Endothelial cell of umbilical vein (primary cell): ENCODE data around the gene ZBTB39. TPM values are rescaled to one million over a fixed set of nuclear protein-coding genes. Genes with fewer than 3 reads are reported as not detected.

Source experiments
- BruUV-seq: library from RNA; stranded (reverse); fragments of 400-500 nt; replicated peaks from 2 replicates; lab custom pipeline; 2021; lab: Mats Ljungman, UMichigan
- CTCF ChIA-PET: fragments of 300-600, 350-600 bp; sonication (Branson Sonifier 250); formaldehyde crosslinking; loops from one replicate; lab custom pipeline; 2021; ENCODE audit warnings: antibody characterized with exemption, inconsistent platforms; lab: Charles Lee
- POLR2A ChIA-PET: fragments of 300-600, 350-600 bp; sonication (Branson Sonifier 250); formaldehyde crosslinking; loops from one replicate; lab custom pipeline; 2021; ENCODE audit warnings: antibody characterized with exemption, inconsistent platforms; lab: Charles Lee
- DNase-seq: peaks from one replicate; pipeline ENCODE4 v3.0.0-alpha.2; 2011; ENCODE audit warnings: low read depth, low spot score
- FAIRE-seq: peaks from 2 replicates; lab custom pipeline; 2011; peaks lifted over from hg19 to GRCh38; lab: Jason Lieb, UNC
- H2AFZ ChIP-seq: 2 replicates; pipeline ENCODE4 v1.6.0; 2012; ENCODE audit warnings: low read depth, low read length, control low read depth, inconsistent platforms
- H3K27ac ChIP-seq: 2 replicates; pipeline ENCODE4 v1.5.1; 2011; ENCODE audit warnings: low read depth, mild to moderate bottlenecking, control low read depth, low read length, moderate library complexity; ENCODE audit not compliant: insufficient read depth
- H3K27me3 ChIP-seq, 2 experiments: 2 replicates each; pipeline versions ENCODE4 v1.6.0 to v1.6.1; 2011; ENCODE audit warnings: low read length in 2 of 2, mixed read lengths in 1 of 2; ENCODE audit not compliant: control insufficient read depth in 2 of 2, insufficient read depth in 2 of 2
- H3K36me3 ChIP-seq, 2 experiments: 2 replicates in 1 of 2; 3 replicates in 1 of 2; pipeline ENCODE4 v1.5.1; 2011; ENCODE audit warnings: low read length in 2 of 2, mild to moderate bottlenecking in 1 of 2, moderate library complexity in 1 of 2; ENCODE audit not compliant: control insufficient read depth in 2 of 2, insufficient read depth in 2 of 2; ENCODE audit errors: extremely low read depth in 1 of 2
- H3K4me1 ChIP-seq: 3 replicates; pipeline ENCODE4 v1.5.1; 2011; ENCODE audit warnings: mild to moderate bottlenecking, low read length; ENCODE audit not compliant: control insufficient read depth, insufficient read depth; ENCODE audit errors: extremely low read depth
- H3K4me2 ChIP-seq: 2 replicates; pipeline ENCODE4 v1.6.1; 2011; ENCODE audit warnings: low read length, control low read depth, mixed read lengths; ENCODE audit not compliant: insufficient read depth
- H3K4me3 ChIP-seq, 3 experiments: fragments of 200-600 bp in 1 of 3; sonication (generic), shearing (Covaris generic) in 1 of 3; replicated peaks in 1 of 3; 2 replicates each; pipeline ENCODE4 v1.5.1; 2011 to 2016; ENCODE audit warnings: control low read depth in 3 of 3, low read length in 3 of 3, mild to moderate bottlenecking in 2 of 3, inconsistent platforms in 1 of 3, low read depth in 1 of 3, moderate library complexity in 1 of 3; ENCODE audit not compliant: insufficient read depth in 1 of 3
- H3K79me2 ChIP-seq: 2 replicates; pipeline ENCODE4 v1.6.0; 2012; ENCODE audit warnings: low read length, inconsistent platforms; ENCODE audit not compliant: control insufficient read depth, insufficient read depth
- H3K9ac ChIP-seq: replicated peaks from 2 replicates; pipeline ENCODE3; 2011; ENCODE audit warnings: low read length, control low read depth; ENCODE audit not compliant: insufficient read depth; ENCODE audit errors: extremely low read depth
- H3K9me1 ChIP-seq: replicated peaks from 3 replicates; pipeline ENCODE4 v1.6.0; 2011; ENCODE audit warnings: mild to moderate bottlenecking, low read length; ENCODE audit not compliant: control insufficient read depth, insufficient read depth; ENCODE audit errors: extremely low read depth
- H3K9me3 ChIP-seq: replicated peaks from 2 replicates; pipeline ENCODE4 v1.5.1; 2012; ENCODE audit warnings: low read length, inconsistent platforms; ENCODE audit not compliant: control insufficient read depth, insufficient read depth
- H4K20me1 ChIP-seq: replicated peaks from 2 replicates; pipeline ENCODE3; 2011; ENCODE audit warnings: mild to moderate bottlenecking, low read length; ENCODE audit not compliant: control insufficient read depth, insufficient read depth; ENCODE audit errors: extremely low read depth
- GATA2 ChIP-seq: IDR thresholded peaks from 2 replicates; pipeline ENCODE4 v1.7.0; 2011; ENCODE audit warnings: low read depth, mild to moderate bottlenecking, moderate library complexity, mixed read lengths, low read length; ENCODE audit not compliant: insufficient read length, insufficient read depth
- dilution Hi-C: fragments of 300-500 bp; cut with MboI; formaldehyde crosslinking; loops from one replicate; pipeline ENCODE4 v1.15.0; 2019; ENCODE audit warnings: low sequenced_read_pairs; ENCODE audit not compliant: extremely low pct_ligation_motif_present
- intact Hi-C: fragments of 100-400 bp; cut with micrococcal nuclease; formaldehyde crosslinking; loops from one replicate; pipeline ENCODE4 v1.10.0; 2022
- polyA plus RNA-seq, 4 experiments: library from polyadenylated mRNA; depleted of rRNA in 3 of 4; stranded (reverse) in 3 of 4; unstranded in 1 of 4; fragments of >200 nt; gene quantifications; 2 replicates each; pipeline versions ENCODE4 v1.2.1 to v1.2.3, GENCODE V29; 2011 to 2012; ENCODE audit warnings: missing spikeins in 1 of 4
- total RNA-seq: library from RNA; stranded (reverse); gene quantifications from 2 replicates; pipeline ENCODE4 v1.2.3, GENCODE V29; 2021
- TF ChIP-seq, protein P1 (sequence below), 2 donors: IDR thresholded peaks; 1 replicate in 1 of 2; 2 replicates in 1 of 2; pipeline ENCODE4 v1.5.1; 2011; ENCODE audit warnings: low read length in 2 of 2, mild to moderate bottlenecking in 2 of 2, moderate library complexity in 2 of 2, control low read depth in 1 of 2, inconsistent platforms in 1 of 2, low read depth in 1 of 2; ENCODE audit not compliant: insufficient read depth in 1 of 2; ENCODE audit errors: extremely low read depth in 1 of 2

Gene ZBTB39
- total and polyA plus RNA-seq, 2 donors (not counting 3 experiments of a cell fraction or from before 2014, with no cell fraction given): 5.9 to 8.5 TPM

DNA sequence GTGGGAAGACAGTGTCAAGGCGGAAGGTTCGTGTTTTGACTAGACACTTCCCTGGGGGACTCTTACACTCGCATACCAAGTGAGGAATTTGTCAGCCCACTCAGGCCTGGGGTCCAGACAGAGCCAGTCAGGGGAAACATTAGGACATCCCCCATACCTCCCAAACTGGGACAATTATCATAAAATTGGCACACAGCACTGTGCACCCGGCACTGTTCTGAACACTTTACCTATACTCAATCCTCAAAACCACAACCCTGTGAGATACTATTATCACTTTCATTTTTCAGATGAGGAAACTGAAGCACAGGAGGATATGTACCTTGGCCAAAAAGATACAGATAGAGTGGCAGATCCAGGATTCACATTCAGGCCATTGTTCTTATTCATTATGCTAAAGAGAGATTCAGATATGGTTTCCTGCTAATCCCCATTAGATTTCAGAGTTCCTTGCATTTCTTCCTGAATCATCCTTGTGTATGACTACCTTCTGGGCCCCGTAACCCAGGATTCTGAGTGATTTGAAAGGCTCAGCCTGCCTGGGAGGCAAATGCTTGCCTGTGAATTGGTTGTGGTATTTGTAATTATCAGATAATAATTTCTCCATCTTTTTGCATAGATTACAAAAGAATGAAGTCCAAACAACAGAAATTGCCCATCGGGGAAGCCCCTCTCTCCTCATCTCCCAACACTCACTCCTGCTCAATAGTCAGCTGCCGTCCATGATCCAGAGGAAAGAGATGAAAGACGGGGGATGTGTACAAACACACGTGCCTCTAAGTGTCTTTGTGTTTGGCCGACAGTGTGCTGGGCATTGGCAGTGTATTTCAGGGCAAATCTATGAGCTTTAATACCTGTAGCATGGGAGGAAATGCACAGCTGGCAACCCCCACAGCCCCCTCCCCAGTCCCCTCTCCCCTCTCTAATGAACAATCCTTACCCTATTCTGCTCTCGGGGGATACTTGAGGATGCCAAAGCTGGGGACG is 5.4 kb upstream of the ZBTB39 start:
- Histone ChIP-seq H3K9me1 (no peaks in the 10 kb centered on the region), H3K9me3 (no peaks in the 10 kb centered on the region), H4K20me1 (no peaks in the 10 kb centered on the region), H3K79me2 (no peaks in the 10 kb centered on the region), H2AFZ (no peak overlapping the region), H3K4me3 (no peak overlapping the region), H3K4me2 (no peak overlapping the region), H3K36me3 (no peaks in the 10 kb centered on the region), H3K4me1 (peaks cover 2% of the 10 kb centered on the region), H3K9ac (no peak overlapping the region), H3K27ac (no peak overlapping the region), H3K27me3 (peaks cover 23 to 24% of the 10 kb centered on the region in 2 experiments)
- no TSS peak for BruUV-seq
- TF ChIP-seq, protein P1, sequence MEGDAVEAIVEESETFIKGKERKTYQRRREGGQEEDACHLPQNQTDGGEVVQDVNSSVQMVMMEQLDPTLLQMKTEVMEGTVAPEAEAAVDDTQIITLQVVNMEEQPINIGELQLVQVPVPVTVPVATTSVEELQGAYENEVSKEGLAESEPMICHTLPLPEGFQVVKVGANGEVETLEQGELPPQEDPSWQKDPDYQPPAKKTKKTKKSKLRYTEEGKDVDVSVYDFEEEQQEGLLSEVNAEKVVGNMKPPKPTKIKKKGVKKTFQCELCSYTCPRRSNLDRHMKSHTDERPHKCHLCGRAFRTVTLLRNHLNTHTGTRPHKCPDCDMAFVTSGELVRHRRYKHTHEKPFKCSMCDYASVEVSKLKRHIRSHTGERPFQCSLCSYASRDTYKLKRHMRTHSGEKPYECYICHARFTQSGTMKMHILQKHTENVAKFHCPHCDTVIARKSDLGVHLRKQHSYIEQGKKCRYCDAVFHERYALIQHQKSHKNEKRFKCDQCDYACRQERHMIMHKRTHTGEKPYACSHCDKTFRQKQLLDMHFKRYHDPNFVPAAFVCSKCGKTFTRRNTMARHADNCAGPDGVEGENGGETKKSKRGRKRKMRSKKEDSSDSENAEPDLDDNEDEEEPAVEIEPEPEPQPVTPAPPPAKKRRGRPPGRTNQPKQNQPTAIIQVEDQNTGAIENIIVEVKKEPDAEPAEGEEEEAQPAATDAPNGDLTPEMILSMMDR (IDR thresholded peaks at IDR 0.05; ENCODE audit: extremely low read depth in 1 of 2, insufficient read depth in 1 of 2, low read depth in 1 of 2, low read length in 2 of 2): no peak
- no peak for TF ChIP-seq GATA2
- DNase-seq: no peak
- dilution Hi-C loops (no loop called here), intact Hi-C loops (no loop called here)
- POLR2A ChIA-PET: no interaction called here
- FAIRE-seq: no peak
- CTCF ChIA-PET: interaction anchor here (1.0 to 1.7 kb wide), 6 partner anchors 24 to 101 kb away, joined by 3 to 6 read pairs (median 4); no protein-coding TSS in a partner anchor
